ENCODE measurements around the gene MYO1H. TPM values are rescaled to one million over a fixed set of nuclear protein-coding genes. Genes with fewer than 3 reads are reported as not detected.
A peak's percentile ranks its signal among the peaks of the same experiment; 100 is the strongest.

The MYO1H gene
- total and polyA plus RNA-seq, 2 experiments from 2014 or later = not detected

DNA sequence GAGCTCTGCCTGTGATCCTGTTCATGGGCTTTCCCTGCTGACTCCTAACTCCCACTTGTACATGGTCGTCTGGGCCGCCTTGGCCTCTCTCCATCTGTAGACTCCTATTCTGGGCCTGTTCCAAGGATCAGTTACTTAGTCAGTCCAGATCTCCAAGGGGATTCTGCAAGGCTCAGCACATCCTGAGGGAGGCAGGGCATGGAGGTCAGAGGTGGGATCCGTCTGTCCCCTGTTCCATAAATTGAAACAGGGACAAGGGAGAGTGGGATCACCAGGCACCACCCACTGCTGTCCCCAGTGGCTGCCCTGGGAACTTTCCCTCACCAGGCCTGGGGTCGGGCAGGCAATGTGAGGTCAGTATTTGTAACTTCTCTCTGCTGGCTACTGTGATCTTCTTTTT lies 85.9 kb downstream of the MYO1H start:
- Mint-ChIP-seq H3K27me3 (ENCODE audit: insufficient read depth, low read depth, poor library complexity) (peaks cover 6% of the 10 kb centered on the region), H3K36me3 (ENCODE audit: low read depth) (no peaks in the 10 kb centered on the region), H3K4me3 (no peak overlapping the region; the same call in 2 of the 3 replicates), H3K27ac (no peak overlapping the region), H3K4me1 (peaks cover 45% of the 10 kb centered on the region), H3K9me3 (peaks cover 7% of the 10 kb centered on the region; the same call in 2 of the 3 replicates)
- no peak overlapping the region for H3K27ac ChIP-seq (ENCODE audit: low read depth)
- ATAC-seq = peak; percentile 87
- no peaks in the 10 kb centered on the region; the same call in 1 of the 2 replicates for H4K20me1 ChIP-seq (replicated peaks; ENCODE audit: insufficient read depth)
- H3K4me2 ChIP-seq = no peak overlapping the region
- H2AFZ ChIP-seq = no peak overlapping the region
- peaks cover 28% of the 10 kb centered on the region for H3K4me1 ChIP-seq (ENCODE audit: insufficient read depth)
- H3K4me3 ChIP-seq = no peak overlapping the region
- H3K27me3 ChIP-seq (ENCODE audit: insufficient read depth) = no peaks in the 10 kb centered on the region
- peaks cover 4% of the 10 kb centered on the region; the same call in 1 of the 2 replicates for H3F3A ChIP-seq (replicated peaks; ENCODE audit: low read depth)
- H3K9me2 ChIP-seq (ENCODE audit: insufficient read depth) = no peaks in the 10 kb centered on the region
- TF ChIP-seq JUNB (IDR thresholded peaks at IDR 0.05; ENCODE audit: unreplicated experiment) = no peak
- TF ChIP-seq STAT1 (IDR thresholded peaks at IDR 0.05; ENCODE audit: unreplicated experiment) = no peak
- no peak for TF ChIP-seq EZH2phosphoT487 (IDR thresholded peaks at IDR 0.05; ENCODE audit: unreplicated experiment)
- TF ChIP-seq, protein P1, sequence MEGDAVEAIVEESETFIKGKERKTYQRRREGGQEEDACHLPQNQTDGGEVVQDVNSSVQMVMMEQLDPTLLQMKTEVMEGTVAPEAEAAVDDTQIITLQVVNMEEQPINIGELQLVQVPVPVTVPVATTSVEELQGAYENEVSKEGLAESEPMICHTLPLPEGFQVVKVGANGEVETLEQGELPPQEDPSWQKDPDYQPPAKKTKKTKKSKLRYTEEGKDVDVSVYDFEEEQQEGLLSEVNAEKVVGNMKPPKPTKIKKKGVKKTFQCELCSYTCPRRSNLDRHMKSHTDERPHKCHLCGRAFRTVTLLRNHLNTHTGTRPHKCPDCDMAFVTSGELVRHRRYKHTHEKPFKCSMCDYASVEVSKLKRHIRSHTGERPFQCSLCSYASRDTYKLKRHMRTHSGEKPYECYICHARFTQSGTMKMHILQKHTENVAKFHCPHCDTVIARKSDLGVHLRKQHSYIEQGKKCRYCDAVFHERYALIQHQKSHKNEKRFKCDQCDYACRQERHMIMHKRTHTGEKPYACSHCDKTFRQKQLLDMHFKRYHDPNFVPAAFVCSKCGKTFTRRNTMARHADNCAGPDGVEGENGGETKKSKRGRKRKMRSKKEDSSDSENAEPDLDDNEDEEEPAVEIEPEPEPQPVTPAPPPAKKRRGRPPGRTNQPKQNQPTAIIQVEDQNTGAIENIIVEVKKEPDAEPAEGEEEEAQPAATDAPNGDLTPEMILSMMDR (conservative IDR thresholded peaks at IDR 0.05; ENCODE audit: low read depth in 2 of 2) = peak; percentile 50 to 51
- H3K79me2 ChIP-seq (replicated peaks; ENCODE audit: insufficient read depth) = no peaks in the 10 kb centered on the region
- no peaks in the 10 kb centered on the region for H3K36me3 ChIP-seq (ENCODE audit: insufficient read depth)
- peak; percentile 58 for DNase-seq (ENCODE audit: low spot score)

- no peak overlapping the region for H3K4me3 ChIP-seq
- Mint-ChIP-seq H3K4me1 (peaks cover 45% of the 10 kb centered on the region), H3K36me3 (ENCODE audit: low read depth) (no peaks in the 10 kb centered on the region), H3K27ac (no peak overlapping the region), H3K9me3 (peaks cover 4% of the 10 kb centered on the region; the same call in 2 of the 3 replicates), H3K27me3 (ENCODE audit: insufficient read depth, low read depth, poor library complexity) (peaks cover 6% of the 10 kb centered on the region), H3K4me3 (no peak overlapping the region)
- TF ChIP-seq ZNF114 (CRISPR knock-in tag; IDR thresholded peaks at IDR 0.05) = no peak
- peak; percentile 13 for ATAC-seq
- H3K27ac ChIP-seq (ENCODE audit: low read depth) = no peak overlapping the region
- H3K27me3 ChIP-seq (ENCODE audit: insufficient read depth) = no peaks in the 10 kb centered on the region
- DNase-seq (ENCODE audit: low spot score) = no peak
- H2AFZ ChIP-seq = no peak overlapping the region
- H3K9me2 ChIP-seq (ENCODE audit: insufficient read depth) = no peaks in the 10 kb centered on the region
- H3F3A ChIP-seq (replicated peaks; ENCODE audit: low read depth) = peaks cover 4% of the 10 kb centered on the region; the same call in 1 of the 2 replicates
- H3K4me1 ChIP-seq (ENCODE audit: insufficient read depth) = peaks cover 28% of the 10 kb centered on the region
- H3K36me3 ChIP-seq (ENCODE audit: insufficient read depth) = no peaks in the 10 kb centered on the region
- no peaks in the 10 kb centered on the region for H4K20me1 ChIP-seq (replicated peaks; ENCODE audit: insufficient read depth)
- no peak overlapping the region for H3K4me2 ChIP-seq
- no peaks in the 10 kb centered on the region for H3K79me2 ChIP-seq (replicated peaks; ENCODE audit: insufficient read depth)
Measured at GRCh38 chr12:109434582-109434981, 86.9 kb downstream of the MYO1H start.

- no peaks in the 10 kb centered on the region for H3K27me3 ChIP-seq (ENCODE audit: insufficient read depth)
- DNase-seq (ENCODE audit: low spot score) = peak; percentile 21
- H3K36me3 ChIP-seq (ENCODE audit: insufficient read depth) = no peaks in the 10 kb centered on the region
- no peaks in the 10 kb centered on the region for H3K79me2 ChIP-seq (replicated peaks; ENCODE audit: insufficient read depth)
- H3K27ac ChIP-seq (ENCODE audit: low read depth) = peak overlapping the region; percentile 63; the same call in 1 of the 2 replicates
- peaks cover 4% of the 10 kb centered on the region; the same call in 1 of the 2 replicates for H3F3A ChIP-seq (replicated peaks; ENCODE audit: low read depth)
- Mint-ChIP-seq H3K9me3 (no peaks in the 10 kb centered on the region), H3K27me3 (ENCODE audit: insufficient read depth, low read depth, poor library complexity) (peaks cover 6% of the 10 kb centered on the region), H3K4me3 (peak overlapping the region; percentile 43), H3K27ac (peak overlapping the region; percentile 66), H3K4me1 (peaks cover 49% of the 10 kb centered on the region), H3K36me3 (ENCODE audit: low read depth) (no peaks in the 10 kb centered on the region)
- no peak overlapping the region; the same call in 1 of the 2 replicates for H3K4me3 ChIP-seq
- no peaks in the 10 kb centered on the region for H3K9me2 ChIP-seq (ENCODE audit: insufficient read depth)
- no peaks in the 10 kb centered on the region for H4K20me1 ChIP-seq (replicated peaks; ENCODE audit: insufficient read depth)
- peaks cover 28% of the 10 kb centered on the region for H3K4me1 ChIP-seq (ENCODE audit: insufficient read depth)
- peak overlapping the region; percentile 5; the same call in 1 of the 2 replicates for H2AFZ ChIP-seq
- ATAC-seq = peak; percentile 11
- H3K4me2 ChIP-seq = peak overlapping the region; percentile 66
- no peak for TF ChIP-seq POLR2AphosphoS5 (IDR thresholded peaks at IDR 0.05; ENCODE audit: low read depth)
- TF ChIP-seq NANOG (IDR thresholded peaks at IDR 0.05; ENCODE audit: borderline replicate concordance) = no peak
- no peak for TF ChIP-seq JUNB (IDR thresholded peaks at IDR 0.05; ENCODE audit: unreplicated experiment)
- no peak for TF ChIP-seq EZH2phosphoT487 (IDR thresholded peaks at IDR 0.05; ENCODE audit: unreplicated experiment)
Measured at GRCh38 chr12:109435428-109436187, 87.9 kb downstream of the MYO1H start.

Data from GM23338 (cell line).